HG02973 (cell line): ENCODE data around the gene RAB31.
"Not testable (repeated sequence)": the region's sequence is repeated elsewhere in the genome, so short reads cannot be mapped to it uniquely, and the experiment has no call there.

Source experiments
- ATAC-seq: cut with Tn5 transposase; IDR thresholded peaks from one replicate; pipeline ENCODE4 v1.9.1; 2021; ENCODE audit warnings: moderate library complexity; ENCODE audit not compliant: unreplicated experiment

RAB31 gene

GRCh38 chr18:9876867-9877654 is 169.0 kb downstream of the RAB31 start:
- ATAC-seq = no peak

- ATAC-seq = no peak
Observed at GRCh38 chr18:9877655-9878014, 169.5 kb downstream of the RAB31 start.

GRCh38 chr18:9878095-9878494 is 170.0 kb downstream of the RAB31 start:
- ATAC-seq = no peak

GRCh38 chr18:9878783-9879242 is 170.7 kb downstream of the RAB31 start:
- ATAC-seq = no peak

- no peak for ATAC-seq
Observed at GRCh38 chr18:9884090-9884489, 176.0 kb downstream of the RAB31 start.

- no peak for ATAC-seq
Observed at GRCh38 chr18:9884532-9885140, 176.5 kb downstream of the RAB31 start.

- no peak for ATAC-seq
Observed at GRCh38 chr18:9885170-9886004, 177.3 kb downstream of the RAB31 start, which contains the start of gene TXNDC2. TXNDC2 (plus strand) TSS chr18:9885973; CDS start chr18:9886681, 708 bp downstream.

- no peak for ATAC-seq
Observed at GRCh38 chr18:9886005-9886348, 177.9 kb downstream of the RAB31 start.

- ATAC-seq = no peak
Observed at GRCh38 chr18:9887992-9888391, 179.9 kb downstream of the RAB31 start.

- no peak for ATAC-seq
Observed at GRCh38 chr18:9890196-9890595, 182.1 kb downstream of the RAB31 start.

- no peak for ATAC-seq
Observed at GRCh38 chr18:9890957-9891356, 182.9 kb downstream of the RAB31 start.

- not testable (repeated sequence) for ATAC-seq
Observed at GRCh38 chr18:9891515-9891914, 183.4 kb downstream of the RAB31 start.

GRCh38 chr18:9894454-9895068 is 186.5 kb downstream of the RAB31 start:
- ATAC-seq = no peak

GRCh38 chr18:9897129-9897528 is 189.0 kb downstream of the RAB31 start:
- ATAC-seq = no peak

- ATAC-seq = not testable (repeated sequence)
Observed at GRCh38 chr18:9897787-9898291, 189.7 kb downstream of the RAB31 start.

GRCh38 chr18:9898792-9899549 is 190.9 kb downstream of the RAB31 start:
- no peak for ATAC-seq

- not testable (repeated sequence) for ATAC-seq
Observed at GRCh38 chr18:9899550-9899930, 191.4 kb downstream of the RAB31 start.

GRCh38 chr18:9900699-9901098 is 192.6 kb downstream of the RAB31 start:
- no peak for ATAC-seq

- no peak for ATAC-seq
Observed at GRCh38 chr18:9901377-9901776, 193.3 kb downstream of the RAB31 start.

GRCh38 chr18:9902264-9902663 is 194.2 kb downstream of the RAB31 start:
- not testable (repeated sequence) for ATAC-seq
